Tibial artery (tissue), 4 donors: ENCODE measurements around the gene DGKA.

Experiments used
- DNase-seq, 2 donors: peaks; one replicate each; pipeline ENCODE4 v3.0.0-alpha.2; 2019
- H3K27ac ChIP-seq, 2 donors: fragments of 200-600 bp; sonication (generic) in 1 of 2; 1 replicate in 1 of 2; 2 replicates in 1 of 2; pipeline ENCODE4 v1.5.1; 2018 to 2019; ENCODE audit warnings: mild to moderate bottlenecking in 1 of 2
- H3K27me3 ChIP-seq, 2 donors: fragments of 200-600 bp; sonication (generic) in 1 of 2; one replicate each; pipeline versions ENCODE4 v1.5.1 to v1.6.0; 2016 to 2019
- H3K36me3 ChIP-seq, 3 donors: fragments of 200-600 bp; sonication (generic) in 2 of 3; one replicate each; pipeline ENCODE4 v1.5.1; 2016 to 2019; ENCODE audit warnings: mild to moderate bottlenecking in 2 of 3
- H3K4me1 ChIP-seq, 4 donors: fragments of 200-600 bp; sonication (generic) in 2 of 4; 1 replicate in 3 of 4; 2 replicates in 1 of 4; pipeline ENCODE4 v1.5.1; 2016 to 2019
- H3K4me3 ChIP-seq, 2 donors: fragments of 200-600 bp; sonication (generic) in 1 of 2; 1 replicate in 1 of 2; 2 replicates in 1 of 2; pipeline ENCODE4 v1.5.1; 2018 to 2019; ENCODE audit warnings: mild to moderate bottlenecking in 2 of 2
- H3K9me3 ChIP-seq, 3 donors: fragments of 200-600 bp; sonication (generic) in 1 of 3; one replicate each; pipeline ENCODE4 v1.5.1; 2016 to 2019
- intact Hi-C: fragments of 100-400 bp; cut with DNase I; formaldehyde crosslinking; loops from one replicate; pipeline ENCODE4 v1.15.0; 2023; ENCODE audit warnings: low total_unique reads
- TF ChIP-seq, protein P1 (sequence below), 2 experiments: fragments of 200-600 bp in 1 of 2; fragments of 450-650 bp in 1 of 2; IDR thresholded peaks; one replicate each; pipeline ENCODE4 v1.5.1; 2017 to 2019; ENCODE audit warnings: antibody characterized with exemption in 2 of 2, mild to moderate bottlenecking in 1 of 2, moderate library complexity in 1 of 2

Gene DGKA

GRCh38 chr12:55901881-55902490 is 29.0 kb upstream of the DGKA start:
- TF ChIP-seq, protein P1, sequence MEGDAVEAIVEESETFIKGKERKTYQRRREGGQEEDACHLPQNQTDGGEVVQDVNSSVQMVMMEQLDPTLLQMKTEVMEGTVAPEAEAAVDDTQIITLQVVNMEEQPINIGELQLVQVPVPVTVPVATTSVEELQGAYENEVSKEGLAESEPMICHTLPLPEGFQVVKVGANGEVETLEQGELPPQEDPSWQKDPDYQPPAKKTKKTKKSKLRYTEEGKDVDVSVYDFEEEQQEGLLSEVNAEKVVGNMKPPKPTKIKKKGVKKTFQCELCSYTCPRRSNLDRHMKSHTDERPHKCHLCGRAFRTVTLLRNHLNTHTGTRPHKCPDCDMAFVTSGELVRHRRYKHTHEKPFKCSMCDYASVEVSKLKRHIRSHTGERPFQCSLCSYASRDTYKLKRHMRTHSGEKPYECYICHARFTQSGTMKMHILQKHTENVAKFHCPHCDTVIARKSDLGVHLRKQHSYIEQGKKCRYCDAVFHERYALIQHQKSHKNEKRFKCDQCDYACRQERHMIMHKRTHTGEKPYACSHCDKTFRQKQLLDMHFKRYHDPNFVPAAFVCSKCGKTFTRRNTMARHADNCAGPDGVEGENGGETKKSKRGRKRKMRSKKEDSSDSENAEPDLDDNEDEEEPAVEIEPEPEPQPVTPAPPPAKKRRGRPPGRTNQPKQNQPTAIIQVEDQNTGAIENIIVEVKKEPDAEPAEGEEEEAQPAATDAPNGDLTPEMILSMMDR (IDR thresholded peaks at IDR 0.05), result no peak
- DNase-seq, result no peak

DNA sequence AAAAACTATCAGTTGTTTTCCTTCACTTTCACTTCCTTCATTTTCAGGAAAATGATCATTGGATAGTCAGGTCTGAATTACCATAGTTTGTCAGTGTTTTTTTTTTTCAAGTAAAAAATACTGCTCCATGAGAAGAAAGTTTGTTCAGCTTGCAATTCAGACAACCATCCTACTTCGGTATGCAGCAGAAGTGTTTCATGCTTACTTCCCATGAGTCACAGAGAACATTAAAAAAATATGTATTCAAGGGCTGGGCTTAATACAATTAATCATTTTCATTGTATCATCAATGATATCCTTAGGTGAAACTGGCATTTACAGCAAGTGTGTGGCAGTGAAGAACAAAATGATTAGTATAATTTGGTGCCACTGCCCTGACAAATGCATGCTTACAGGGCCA is 24.9 kb upstream of the DGKA start:
- Histone ChIP-seq H3K4me3 (no peak overlapping the region), H3K27ac (no peak overlapping the region), H3K36me3 (peaks cover 13 to 25% (median 18%) of the 10 kb centered on the region in 3 donors), H3K9me3 (no peaks in the 10 kb centered on the region), H3K27me3 (no peaks in the 10 kb centered on the region), H3K4me1 (peaks cover 0 to 14% (median 5%) of the 10 kb centered on the region in 4 donors)
- no peak for DNase-seq
- TF ChIP-seq, protein P1 (IDR thresholded peaks at IDR 0.05), result no peak
- intact Hi-C loops, result no loop called here

More at GRCh38 chr12:55901881-55902490, 29.0 kb upstream of the DGKA start:
- Histone ChIP-seq H3K36me3 (peaks cover 13 to 33% (median 26%) of the 10 kb centered on the region in 3 donors), H3K27me3 (no peaks in the 10 kb centered on the region), H3K4me1 (no peaks in the 10 kb centered on the region), H3K27ac (no peak overlapping the region), H3K9me3 (no peaks in the 10 kb centered on the region), H3K4me3 (no peak overlapping the region)
- intact Hi-C loops, result no loop called here

- Histone ChIP-seq H3K4me3 (no peak overlapping the region), H3K36me3 (peaks cover 0 to 9% (median 6%) of the 10 kb centered on the region in 3 donors), H3K27ac (peak overlapping the region; percentile 11 to 34), H3K9me3 (no peaks in the 10 kb centered on the region), H3K27me3 (no peaks in the 10 kb centered on the region), H3K4me1 (peaks cover 0 to 14% (median 5%) of the 10 kb centered on the region in 4 donors)
- no peak for DNase-seq
- intact Hi-C loops, result no loop called here
- TF ChIP-seq, protein P1 (IDR thresholded peaks at IDR 0.05), result no peak
Observed at GRCh38 chr12:55908726-55909512, 22.0 kb upstream of the DGKA start.

DNA sequence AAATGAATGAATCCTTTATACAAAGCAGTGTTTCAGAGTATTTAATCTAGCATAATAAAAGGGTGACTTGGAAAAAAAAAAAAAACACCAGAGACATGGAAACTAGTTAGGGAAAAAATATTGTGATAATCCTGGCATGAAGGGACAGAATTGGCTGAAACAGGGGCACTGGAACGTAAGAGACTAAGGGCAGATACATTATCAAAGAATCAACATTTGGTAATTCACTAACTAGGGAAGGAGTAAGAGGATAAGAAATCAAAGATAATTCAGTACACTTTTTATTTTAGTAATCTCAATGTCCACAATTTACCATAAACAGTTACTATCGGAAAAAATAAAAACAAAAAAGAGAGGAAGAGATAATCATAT is 21.5 kb upstream of the DGKA start:
- peaks cover 0 to 14% (median 5%) of the 10 kb centered on the region in 4 donors for H3K4me1 ChIP-seq
- peak overlapping the region in 1 of 2 donors; percentile 34 for H3K27ac ChIP-seq
- no peak for DNase-seq
- H3K9me3 ChIP-seq, result no peaks in the 10 kb centered on the region
- TF ChIP-seq, protein P1 (IDR thresholded peaks at IDR 0.05), result no peak
- intact Hi-C loops, result no loop called here
- no peaks in the 10 kb centered on the region for H3K27me3 ChIP-seq
- H3K4me3 ChIP-seq, result no peak overlapping the region
- H3K36me3 ChIP-seq, result peaks cover 0 to 15% (median 7%) of the 10 kb centered on the region in 3 donors

- no peak overlapping the region for H3K27ac ChIP-seq
Observed at GRCh38 chr12:55912908-55913307, 18.1 kb upstream of the DGKA start.

More at GRCh38 chr12:55912908-55913307, 18.1 kb upstream of the DGKA start:
- no peak overlapping the region for H3K4me3 ChIP-seq
- intact Hi-C loops, result no loop called here
- no peak for DNase-seq
- no peaks in the 10 kb centered on the region for H3K27me3 ChIP-seq
- no peaks in the 10 kb centered on the region for H3K9me3 ChIP-seq
- peaks cover 0 to 20% (median 7%) of the 10 kb centered on the region in 3 donors for H3K36me3 ChIP-seq
- TF ChIP-seq, protein P1 (IDR thresholded peaks at IDR 0.05), result no peak
- peaks cover 0 to 14% (median 5%) of the 10 kb centered on the region in 4 donors for H3K4me1 ChIP-seq
